ENCODE results near the gene LDHAL6B. TPM values are rescaled to one million over a fixed set of nuclear protein-coding genes. Genes with fewer than 3 reads are reported as not detected.

LDHAL6B gene
- total and polyA plus RNA-seq, 12 donors: not detected

DNA sequence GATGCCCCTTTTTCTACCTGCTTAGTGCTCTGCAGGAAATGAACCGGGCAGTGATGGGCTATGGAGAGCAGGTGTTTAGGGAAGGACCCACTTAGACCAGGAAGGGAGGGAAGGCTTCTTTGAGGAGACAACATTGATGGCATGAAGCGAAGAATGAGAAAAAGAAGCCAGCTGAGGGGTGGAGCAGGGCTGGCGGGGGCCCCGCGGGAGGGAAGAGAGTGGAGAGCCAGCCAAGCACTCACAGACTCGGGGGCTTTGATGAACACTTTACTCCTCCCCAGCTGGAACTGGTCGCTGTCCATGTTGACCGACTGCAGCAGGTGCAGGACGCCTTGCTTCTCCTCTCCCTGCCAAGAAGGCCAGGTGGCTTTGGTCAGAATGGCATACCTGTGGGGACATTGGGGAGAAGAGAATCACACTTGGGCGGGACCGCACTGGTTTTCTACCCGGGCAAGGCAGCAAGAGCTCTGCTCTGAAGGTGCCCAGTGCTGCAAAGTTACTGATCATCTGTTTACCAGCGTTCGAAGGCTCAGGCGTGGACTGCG lies 28.4 kb upstream of the LDHAL6B start:
- no peaks in the 10 kb centered on the region for H3K9me3 ChIP-seq (replicated peaks in 1 of 3)
- no peak overlapping the region for H3K4me3 ChIP-seq
- 91 to 96% (median 94%) methylated on average over 14 to 16 of the region's 16 CpGs for WGBS, 4 donors
- peaks cover 7 to 10% of the 10 kb centered on the region in 2 donors for H3K4me1 ChIP-seq (replicated peaks in 1 of 2)
- DNase-seq: no peak
- H3K27me3 ChIP-seq: no peaks in the 10 kb centered on the region
- TF ChIP-seq CTCF (IDR thresholded peaks at IDR 0.05) (no peak), POLR2A (IDR thresholded peaks at IDR 0.05) (no peak)
- intact Hi-C loops (cut with DNase I): loop anchor here in 1 of 2 donors (10.0 kb wide), 1 partner anchor 317 kb away; no protein-coding TSS in a partner anchor
- H3K27ac ChIP-seq: peak overlapping the region in 3 of 5 donors; percentile 48 to 75 (median 74)
- H3K36me3 ChIP-seq (replicated peaks in 1 of 2): no peaks in the 10 kb centered on the region

GRCh38 chr15:59179717-59180116 lies 26.9 kb upstream of the LDHAL6B start:
- H3K27me3 ChIP-seq: no peaks in the 10 kb centered on the region
- intact Hi-C loops (cut with DNase I): loop anchor here in 1 of 2 donors (10.0 kb wide), 1 partner anchor 315 kb away; no protein-coding TSS in a partner anchor
- H3K4me1 ChIP-seq (replicated peaks in 1 of 2): peaks cover 7 to 8% of the 10 kb centered on the region in 2 donors
- no peak for DNase-seq
- no peak for TF ChIP-seq POLR2A (IDR thresholded peaks at IDR 0.05)
- TF ChIP-seq CTCF (IDR thresholded peaks at IDR 0.05): no peak
- no peaks in the 10 kb centered on the region for H3K9me3 ChIP-seq (replicated peaks in 1 of 3)
- no peak overlapping the region for H3K4me3 ChIP-seq
- 68 to 81% (median 78%) methylated on average over 5 of the region's 5 CpGs for WGBS, 4 donors
- no peak overlapping the region for H3K27ac ChIP-seq
- H3K36me3 ChIP-seq (replicated peaks in 1 of 2): no peaks in the 10 kb centered on the region

DNA sequence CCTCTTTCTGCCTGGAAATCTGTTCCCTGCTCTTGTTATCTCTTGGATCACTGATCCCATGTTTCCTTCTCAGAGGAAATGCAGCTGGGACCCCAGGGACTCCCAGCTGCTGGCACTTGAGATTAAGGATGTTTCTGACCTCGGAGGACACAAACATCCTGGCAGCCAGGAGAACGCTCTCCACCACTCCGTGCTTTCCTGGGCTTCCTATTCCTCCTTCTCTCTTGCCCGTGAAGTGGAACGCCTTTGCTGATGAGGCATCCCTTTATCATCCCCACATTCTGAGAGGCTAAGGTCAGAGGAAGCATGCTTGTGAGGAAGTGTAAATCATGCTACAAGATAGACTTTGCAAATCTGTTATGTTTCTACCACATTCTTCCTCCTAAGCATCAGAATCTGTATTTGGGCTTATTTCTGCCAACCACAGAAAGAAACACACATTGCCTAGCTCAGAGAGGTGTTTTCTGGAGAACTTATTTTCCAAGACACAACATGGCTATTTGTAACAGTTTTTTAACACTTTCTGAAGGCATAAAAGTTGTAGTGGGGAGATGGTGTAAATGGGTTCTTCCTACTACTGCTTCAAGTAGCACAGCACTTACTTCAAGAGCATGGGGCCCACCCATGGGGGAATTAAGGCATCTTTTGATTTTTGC lies 25.6 kb upstream of the LDHAL6B start:
- intact Hi-C loops (cut with DNase I): no loop called here
- 50 to 77% (median 72%) methylated on average over 5 of the region's 5 CpGs for WGBS, 4 donors

DNA sequence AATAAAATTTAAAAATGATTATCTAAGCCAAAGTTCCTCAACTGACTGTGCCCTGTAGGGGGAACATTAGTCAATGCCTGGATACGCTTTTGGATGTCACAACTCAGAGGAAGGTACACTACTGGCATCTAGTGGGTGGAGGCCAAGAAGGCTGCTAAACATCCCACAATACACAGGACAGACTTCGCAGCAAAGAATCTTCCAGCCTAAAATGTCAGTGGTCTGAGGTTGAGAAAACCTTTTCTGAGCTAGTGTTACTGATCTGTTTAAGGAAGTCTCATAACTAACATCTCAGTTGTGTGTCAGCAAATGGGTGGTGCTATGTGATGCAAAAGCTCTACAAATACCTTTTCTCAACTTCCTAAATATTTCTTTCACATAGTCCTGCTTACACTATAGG lies 20.9 kb upstream of the LDHAL6B start:
- peak in 1 of 7 donors; percentile 18 for DNase-seq
- H3K36me3 ChIP-seq (replicated peaks in 1 of 2): no peaks in the 10 kb centered on the region
- no peak overlapping the region for H3K4me3 ChIP-seq
- no peaks in the 10 kb centered on the region for H3K27me3 ChIP-seq
- H3K27ac ChIP-seq: no peak overlapping the region
- WGBS, 4 donors: 62 to 78% (median 75%) methylated on average over 2 of the region's 2 CpGs
- intact Hi-C loops (cut with DNase I): no loop called here
- H3K9me3 ChIP-seq (replicated peaks in 1 of 3): no peaks in the 10 kb centered on the region
- TF ChIP-seq CTCF (IDR thresholded peaks at IDR 0.05) (peak in 3 of 6 experiments; percentile 10 to 26 (median 16)), POLR2A (IDR thresholded peaks at IDR 0.05) (no peak)
- H3K4me1 ChIP-seq (replicated peaks in 1 of 2): no peaks in the 10 kb centered on the region

More for the DNA sequence above, 25.6 kb upstream of the LDHAL6B start:
- H3K27ac ChIP-seq: peak overlapping the region in 1 of 5 donors; percentile 55
- no peak overlapping the region for H3K4me3 ChIP-seq
- TF ChIP-seq POLR2A (IDR thresholded peaks at IDR 0.05): no peak
- TF ChIP-seq CTCF (IDR thresholded peaks at IDR 0.05): no peak
- DNase-seq: peak in 1 of 7 donors; percentile 7
- H3K36me3 ChIP-seq (replicated peaks in 1 of 2): no peaks in the 10 kb centered on the region
- no peaks in the 10 kb centered on the region for H3K4me1 ChIP-seq (replicated peaks in 1 of 2)
- no peaks in the 10 kb centered on the region for H3K9me3 ChIP-seq (replicated peaks in 1 of 3)
- no peaks in the 10 kb centered on the region for H3K27me3 ChIP-seq
